HepG2 (cell line): ENCODE data around the gene NECTIN2. TPM values are rescaled to one million over a fixed set of nuclear protein-coding genes. Genes with fewer than 3 reads are reported as not detected.

Experiments used
- FOXM1 ChIP-seq: sonication (generic); formaldehyde crosslinking; IDR thresholded peaks from 2 replicates; pipeline ENCODE4 v1.5.0; 2020; ENCODE audit warnings: missing genetic modification reagents
- HIVEP1 ChIP-seq: sonication (generic); formaldehyde crosslinking; IDR thresholded peaks from 2 replicates; pipeline ENCODE4 v1.4.0; 2020; ENCODE audit warnings: mild to moderate bottlenecking, missing genetic modification reagents
- MTF2 ChIP-seq: sonication (generic); formaldehyde crosslinking; IDR thresholded peaks from 2 replicates; pipeline ENCODE4 v1.5.0; 2020; ENCODE audit warnings: missing genetic modification reagents, borderline replicate concordance
- MZF1 ChIP-seq: sonication (generic); formaldehyde crosslinking; IDR thresholded peaks from 2 replicates; pipeline ENCODE4 v1.8.1; 2023; ENCODE audit warnings: mild to moderate bottlenecking, missing genetic modification reagents, borderline replicate concordance
- ONECUT2 ChIP-seq: sonication (generic); formaldehyde crosslinking; IDR thresholded peaks from 2 replicates; pipeline ENCODE4 v1.4.0; 2020; ENCODE audit warnings: missing genetic modification reagents
- SP4 ChIP-seq: sonication (generic); formaldehyde crosslinking; IDR thresholded peaks from 2 replicates; pipeline ENCODE4 v1.8.1; 2023; ENCODE audit warnings: mild to moderate bottlenecking, missing genetic modification reagents
- TARDBP ChIP-seq: sonication (generic); formaldehyde crosslinking; IDR thresholded peaks from 2 replicates; pipeline ENCODE4 v1.8.0; 2022; ENCODE audit warnings: mild to moderate bottlenecking, missing genetic modification reagents
- ZNF256 ChIP-seq: sonication (generic); formaldehyde crosslinking; conservative IDR thresholded peaks from 2 replicates; pipeline ENCODE4 v1.4.0; 2020; ENCODE audit warnings: missing genetic modification reagents
- ZNF441 ChIP-seq: sonication (generic); formaldehyde crosslinking; IDR thresholded peaks from 2 replicates; pipeline ENCODE4 v1.7.0; 2021; ENCODE audit warnings: missing genetic modification reagents, borderline replicate concordance
- ZNF543 ChIP-seq: sonication (generic); formaldehyde crosslinking; IDR thresholded peaks from 2 replicates; pipeline ENCODE4 v1.4.0; 2020; ENCODE audit warnings: mild to moderate bottlenecking, missing genetic modification reagents
- ZNF652 ChIP-seq: IDR thresholded peaks from 2 replicates; pipeline ENCODE4 v1.6.1; 2016; ENCODE audit warnings: low read depth, borderline replicate concordance
- ZNF773 ChIP-seq: sonication (generic); formaldehyde crosslinking; IDR thresholded peaks from 2 replicates; pipeline ENCODE4 v1.4.0; 2020; ENCODE audit warnings: missing genetic modification reagents, borderline replicate concordance
- ZSCAN12 ChIP-seq: sonication (generic); formaldehyde crosslinking; IDR thresholded peaks from 2 replicates; pipeline ENCODE4 v1.9.0; 2021; ENCODE audit warnings: mild to moderate bottlenecking, missing genetic modification reagents
- polyA plus RNA-seq, 8 experiments: library from polyadenylated mRNA; depleted of rRNA in 3 of 8; stranded (reverse) in 7 of 8; unstranded in 1 of 8; fragments of >200 nt; fragmentation: Illumina TruSeq in 4 of 8; extraction: Trizol in 4 of 8; gene quantifications; 2 replicates each; pipeline versions ENCODE4 v1.2.1 to v1.2.3, GENCODE V29; 2011 to 2016; ENCODE audit warnings: low read depth in 4 of 8, missing spikeins in 1 of 8, mixed read lengths in 1 of 8; ENCODE audit not compliant: insufficient read depth in 1 of 8
- total RNA-seq, 5 experiments: library from RNA; depleted of rRNA; stranded (reverse); fragments of >200 nt; fragmentation: Illumina TruSeq; extraction: Trizol; gene quantifications; 2 replicates each; pipeline ENCODE4 v1.2.3, GENCODE V29; 2016; ENCODE audit warnings: low read depth in 1 of 5
- TF ChIP-seq, protein P1 (sequence below): sonication (generic); formaldehyde crosslinking; IDR thresholded peaks from 2 replicates; pipeline ENCODE4 v1.4.0; 2020; ENCODE audit warnings: missing genetic modification reagents
- TF ChIP-seq, protein P2 (sequence below): IDR thresholded peaks from 2 replicates; pipeline ENCODE4 v1.6.1; 2012; ENCODE audit warnings: low read length, improper control_type of control experiment
- TF ChIP-seq, protein P3 (sequence below): sonication (generic); formaldehyde crosslinking; IDR thresholded peaks from 2 replicates; pipeline ENCODE4 v1.5.0; 2020; ENCODE audit warnings: mild to moderate bottlenecking, missing genetic modification reagents, borderline replicate concordance
- TF ChIP-seq, protein P4 (sequence below): sonication (generic); formaldehyde crosslinking; IDR thresholded peaks from 2 replicates; pipeline ENCODE4 v1.5.1; 2020; ENCODE audit warnings: mild to moderate bottlenecking, missing genetic modification reagents, borderline replicate concordance

Gene NECTIN2
- total and polyA plus RNA-seq, 2 of the 13 experiments (the other 11 are each of a cell fraction or from before 2014, with no cell fraction given): 75.4 to 114 TPM

DNA sequence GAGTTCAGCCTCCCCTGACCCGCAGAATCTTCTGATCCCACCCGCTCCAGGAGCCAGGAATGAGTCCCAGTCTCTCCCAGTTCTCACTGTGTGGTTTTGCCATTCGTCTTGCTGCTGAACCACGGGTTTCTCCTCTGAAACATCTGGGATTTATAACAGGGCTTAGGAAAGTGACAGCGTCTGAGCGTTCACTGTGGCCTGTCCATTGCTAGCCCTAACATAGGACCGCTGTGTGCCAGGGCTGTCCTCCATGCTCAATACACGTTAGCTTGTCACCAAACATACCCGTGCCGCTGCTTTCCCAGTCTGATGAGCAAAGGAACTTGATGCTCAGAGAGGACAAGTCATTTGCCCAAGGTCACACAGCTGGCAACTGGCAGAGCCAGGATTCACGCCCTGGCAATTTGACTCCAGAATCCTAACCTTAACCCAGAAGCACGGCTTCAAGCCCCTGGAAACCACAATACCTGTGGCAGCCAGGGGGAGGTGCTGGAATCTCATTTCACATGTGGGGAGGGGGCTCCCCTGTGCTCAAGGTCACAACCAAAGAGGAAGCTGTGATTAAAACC lies 58.4 kb downstream of the NECTIN2 start (continued):
- TF ChIP-seq, protein P1, sequence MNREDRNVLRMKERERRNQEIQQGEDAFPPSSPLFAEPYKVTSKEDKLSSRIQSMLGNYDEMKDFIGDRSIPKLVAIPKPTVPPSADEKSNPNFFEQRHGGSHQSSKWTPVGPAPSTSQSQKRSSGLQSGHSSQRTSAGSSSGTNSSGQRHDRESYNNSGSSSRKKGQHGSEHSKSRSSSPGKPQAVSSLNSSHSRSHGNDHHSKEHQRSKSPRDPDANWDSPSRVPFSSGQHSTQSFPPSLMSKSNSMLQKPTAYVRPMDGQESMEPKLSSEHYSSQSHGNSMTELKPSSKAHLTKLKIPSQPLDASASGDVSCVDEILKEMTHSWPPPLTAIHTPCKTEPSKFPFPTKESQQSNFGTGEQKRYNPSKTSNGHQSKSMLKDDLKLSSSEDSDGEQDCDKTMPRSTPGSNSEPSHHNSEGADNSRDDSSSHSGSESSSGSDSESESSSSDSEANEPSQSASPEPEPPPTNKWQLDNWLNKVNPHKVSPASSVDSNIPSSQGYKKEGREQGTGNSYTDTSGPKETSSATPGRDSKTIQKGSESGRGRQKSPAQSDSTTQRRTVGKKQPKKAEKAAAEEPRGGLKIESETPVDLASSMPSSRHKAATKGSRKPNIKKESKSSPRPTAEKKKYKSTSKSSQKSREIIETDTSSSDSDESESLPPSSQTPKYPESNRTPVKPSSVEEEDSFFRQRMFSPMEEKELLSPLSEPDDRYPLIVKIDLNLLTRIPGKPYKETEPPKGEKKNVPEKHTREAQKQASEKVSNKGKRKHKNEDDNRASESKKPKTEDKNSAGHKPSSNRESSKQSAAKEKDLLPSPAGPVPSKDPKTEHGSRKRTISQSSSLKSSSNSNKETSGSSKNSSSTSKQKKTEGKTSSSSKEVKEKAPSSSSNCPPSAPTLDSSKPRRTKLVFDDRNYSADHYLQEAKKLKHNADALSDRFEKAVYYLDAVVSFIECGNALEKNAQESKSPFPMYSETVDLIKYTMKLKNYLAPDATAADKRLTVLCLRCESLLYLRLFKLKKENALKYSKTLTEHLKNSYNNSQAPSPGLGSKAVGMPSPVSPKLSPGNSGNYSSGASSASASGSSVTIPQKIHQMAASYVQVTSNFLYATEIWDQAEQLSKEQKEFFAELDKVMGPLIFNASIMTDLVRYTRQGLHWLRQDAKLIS (CRISPR knock-in tag): no peak
- TF ChIP-seq ZNF543 (CRISPR knock-in tag): no peak
- TF ChIP-seq MZF1 (CRISPR knock-in tag): no peak
- no peak for TF ChIP-seq FOXM1
- no peak for TF ChIP-seq ZNF652 (CRISPR knock-in tag)
- 0 out of 2 replicates have a peak, but pooled peaks have one; percentile 34 for TF ChIP-seq ZSCAN12 (CRISPR knock-in tag)
- no peak for TF ChIP-seq ZNF256 (CRISPR knock-in tag)
- TF ChIP-seq ZNF773: no peak
- peak; percentile 31; the same call in 1 of the 2 replicates for TF ChIP-seq ZNF441 (CRISPR knock-in tag)
- TF ChIP-seq SP4 (CRISPR knock-in tag): no peak
- TF ChIP-seq, protein P2, sequence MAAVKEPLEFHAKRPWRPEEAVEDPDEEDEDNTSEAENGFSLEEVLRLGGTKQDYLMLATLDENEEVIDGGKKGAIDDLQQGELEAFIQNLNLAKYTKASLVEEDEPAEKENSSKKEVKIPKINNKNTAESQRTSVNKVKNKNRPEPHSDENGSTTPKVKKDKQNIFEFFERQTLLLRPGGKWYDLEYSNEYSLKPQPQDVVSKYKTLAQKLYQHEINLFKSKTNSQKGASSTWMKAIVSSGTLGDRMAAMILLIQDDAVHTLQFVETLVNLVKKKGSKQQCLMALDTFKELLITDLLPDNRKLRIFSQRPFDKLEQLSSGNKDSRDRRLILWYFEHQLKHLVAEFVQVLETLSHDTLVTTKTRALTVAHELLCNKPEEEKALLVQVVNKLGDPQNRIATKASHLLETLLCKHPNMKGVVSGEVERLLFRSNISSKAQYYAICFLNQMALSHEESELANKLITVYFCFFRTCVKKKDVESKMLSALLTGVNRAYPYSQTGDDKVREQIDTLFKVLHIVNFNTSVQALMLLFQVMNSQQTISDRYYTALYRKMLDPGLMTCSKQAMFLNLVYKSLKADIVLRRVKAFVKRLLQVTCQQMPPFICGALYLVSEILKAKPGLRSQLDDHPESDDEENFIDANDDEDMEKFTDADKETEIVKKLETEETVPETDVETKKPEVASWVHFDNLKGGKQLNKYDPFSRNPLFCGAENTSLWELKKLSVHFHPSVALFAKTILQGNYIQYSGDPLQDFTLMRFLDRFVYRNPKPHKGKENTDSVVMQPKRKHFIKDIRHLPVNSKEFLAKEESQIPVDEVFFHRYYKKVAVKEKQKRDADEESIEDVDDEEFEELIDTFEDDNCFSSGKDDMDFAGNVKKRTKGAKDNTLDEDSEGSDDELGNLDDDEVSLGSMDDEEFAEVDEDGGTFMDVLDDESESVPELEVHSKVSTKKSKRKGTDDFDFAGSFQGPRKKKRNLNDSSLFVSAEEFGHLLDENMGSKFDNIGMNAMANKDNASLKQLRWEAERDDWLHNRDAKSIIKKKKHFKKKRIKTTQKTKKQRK: no peak
- TF ChIP-seq TARDBP (CRISPR knock-in tag): 0 out of 2 replicates have a peak, but pooled peaks have one; percentile 25
- TF ChIP-seq, protein P3, sequence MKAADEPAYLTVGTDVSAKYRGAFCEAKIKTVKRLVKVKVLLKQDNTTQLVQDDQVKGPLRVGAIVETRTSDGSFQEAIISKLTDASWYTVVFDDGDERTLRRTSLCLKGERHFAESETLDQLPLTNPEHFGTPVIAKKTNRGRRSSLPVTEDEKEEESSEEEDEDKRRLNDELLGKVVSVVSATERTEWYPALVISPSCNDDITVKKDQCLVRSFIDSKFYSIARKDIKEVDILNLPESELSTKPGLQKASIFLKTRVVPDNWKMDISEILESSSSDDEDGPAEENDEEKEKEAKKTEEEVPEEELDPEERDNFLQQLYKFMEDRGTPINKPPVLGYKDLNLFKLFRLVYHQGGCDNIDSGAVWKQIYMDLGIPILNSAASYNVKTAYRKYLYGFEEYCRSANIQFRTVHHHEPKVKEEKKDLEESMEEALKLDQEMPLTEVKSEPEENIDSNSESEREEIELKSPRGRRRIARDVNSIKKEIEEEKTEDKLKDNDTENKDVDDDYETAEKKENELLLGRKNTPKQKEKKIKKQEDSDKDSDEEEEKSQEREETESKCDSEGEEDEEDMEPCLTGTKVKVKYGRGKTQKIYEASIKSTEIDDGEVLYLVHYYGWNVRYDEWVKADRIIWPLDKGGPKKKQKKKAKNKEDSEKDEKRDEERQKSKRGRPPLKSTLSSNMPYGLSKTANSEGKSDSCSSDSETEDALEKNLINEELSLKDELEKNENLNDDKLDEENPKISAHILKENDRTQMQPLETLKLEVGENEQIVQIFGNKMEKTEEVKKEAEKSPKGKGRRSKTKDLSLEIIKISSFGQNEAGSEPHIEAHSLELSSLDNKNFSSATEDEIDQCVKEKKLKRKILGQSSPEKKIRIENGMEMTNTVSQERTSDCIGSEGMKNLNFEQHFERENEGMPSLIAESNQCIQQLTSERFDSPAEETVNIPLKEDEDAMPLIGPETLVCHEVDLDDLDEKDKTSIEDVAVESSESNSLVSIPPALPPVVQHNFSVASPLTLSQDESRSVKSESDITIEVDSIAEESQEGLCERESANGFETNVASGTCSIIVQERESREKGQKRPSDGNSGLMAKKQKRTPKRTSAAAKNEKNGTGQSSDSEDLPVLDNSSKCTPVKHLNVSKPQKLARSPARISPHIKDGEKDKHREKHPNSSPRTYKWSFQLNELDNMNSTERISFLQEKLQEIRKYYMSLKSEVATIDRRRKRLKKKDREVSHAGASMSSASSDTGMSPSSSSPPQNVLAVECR (CRISPR knock-in tag): no peak
- no peak for TF ChIP-seq MTF2 (CRISPR knock-in tag)
- TF ChIP-seq ONECUT2 (CRISPR knock-in tag): no peak
- TF ChIP-seq, protein P4, sequence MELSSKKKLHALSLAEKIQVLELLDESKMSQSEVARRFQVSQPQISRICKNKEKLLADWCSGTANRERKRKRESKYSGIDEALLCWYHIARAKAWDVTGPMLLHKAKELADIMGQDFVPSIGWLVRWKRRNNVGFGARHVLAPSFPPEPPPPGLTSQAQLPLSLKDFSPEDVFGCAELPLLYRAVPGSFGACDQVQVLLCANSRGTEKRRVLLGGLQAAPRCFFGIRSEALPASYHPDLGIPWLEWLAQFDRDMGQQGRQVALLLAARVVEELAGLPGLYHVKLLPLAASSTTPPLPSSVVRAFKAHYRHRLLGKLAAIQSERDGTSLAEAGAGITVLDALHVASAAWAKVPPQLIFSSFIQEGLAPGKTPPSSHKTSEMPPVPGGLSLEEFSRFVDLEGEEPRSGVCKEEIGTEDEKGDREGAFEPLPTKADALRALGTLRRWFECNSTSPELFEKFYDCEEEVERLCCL (CRISPR knock-in tag): no peak
- TF ChIP-seq HIVEP1 (CRISPR knock-in tag): peak; percentile 29; the same call in 1 of the 2 replicates
